Hematopoietic multipotent progenitor cell treated with erythropoietin and hydrocortisone succinate and interleukin-3 and kit ligand, for 15 days (in vitro differentiated cells): ENCODE results near the gene SLC4A7.
"Not testable (repeated sequence)": the region's sequence is repeated elsewhere in the genome, so short reads cannot be mapped to it uniquely, and the experiment has no call there.

Experiments used
- DNase-seq: peaks from one replicate; pipeline ENCODE4 v3.0.0-alpha.2; 2015; ENCODE audit warnings: low spot score

Gene SLC4A7

DNA sequence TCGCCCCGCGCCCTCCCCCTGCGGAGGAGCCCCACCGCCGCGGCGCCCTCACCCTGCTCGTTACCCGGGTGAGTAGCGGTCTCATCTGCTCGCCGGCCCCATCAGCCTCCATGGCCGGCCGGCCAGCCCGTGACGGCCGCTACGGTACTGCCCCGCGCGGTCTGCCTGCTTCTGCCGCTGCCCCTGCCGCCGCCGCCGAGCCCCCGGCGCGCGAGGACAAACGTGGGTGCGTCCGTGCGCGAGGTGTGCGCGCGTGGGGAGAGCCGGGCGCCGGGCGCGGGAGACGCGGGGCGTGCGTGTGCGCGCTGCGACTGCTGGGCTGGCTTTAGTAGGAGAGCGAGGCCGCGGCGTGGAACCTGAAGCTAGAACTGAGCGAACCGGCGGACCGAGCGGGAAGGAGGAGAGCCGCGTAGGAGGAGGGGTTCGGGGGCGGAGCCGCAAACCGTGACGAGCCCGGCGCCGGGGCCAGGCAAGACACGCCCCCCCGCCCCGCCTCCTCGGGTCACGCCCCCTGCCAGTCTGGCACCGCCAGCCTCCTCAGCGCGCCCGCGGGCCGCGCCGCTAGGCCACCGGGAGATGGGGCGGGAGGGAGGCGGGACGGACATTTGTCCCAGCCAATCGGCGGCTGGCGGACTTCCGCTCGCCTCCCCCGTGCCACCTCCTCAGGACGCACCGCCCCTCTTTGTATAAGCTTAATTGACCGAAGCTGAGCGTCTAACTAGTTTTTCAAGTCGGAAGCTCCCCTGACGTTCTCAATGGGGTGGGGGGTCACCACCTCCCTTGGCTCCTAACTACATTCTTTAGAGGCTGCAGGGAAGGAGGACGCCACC is at the start of gene SLC4A7:
Gene SLC4A7 (minus strand): TSS at position 370 of the 830 bp plus-strand sequence. CDS start 258 bp downstream, at position 112.
- peak; percentile 88 for DNase-seq

DNA sequence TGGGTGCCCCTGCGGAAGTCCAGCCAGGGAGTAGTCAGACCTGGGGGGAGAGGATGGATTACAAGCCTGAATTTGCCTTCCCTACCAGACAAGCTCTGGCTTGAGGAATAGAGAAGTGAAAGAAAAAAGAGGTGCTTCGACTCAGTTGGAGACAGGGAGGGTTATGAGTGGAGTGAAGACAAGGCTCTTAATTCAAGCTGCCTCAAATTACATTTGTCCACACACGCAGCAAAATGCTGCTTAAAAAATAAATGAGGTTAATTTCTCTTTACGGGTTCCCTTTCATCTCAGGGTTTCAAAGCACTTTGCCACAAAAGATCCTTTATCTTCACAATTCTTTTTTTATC is 49.0 kb upstream of the SLC4A7 start:
- DNase-seq = no peak

DNA sequence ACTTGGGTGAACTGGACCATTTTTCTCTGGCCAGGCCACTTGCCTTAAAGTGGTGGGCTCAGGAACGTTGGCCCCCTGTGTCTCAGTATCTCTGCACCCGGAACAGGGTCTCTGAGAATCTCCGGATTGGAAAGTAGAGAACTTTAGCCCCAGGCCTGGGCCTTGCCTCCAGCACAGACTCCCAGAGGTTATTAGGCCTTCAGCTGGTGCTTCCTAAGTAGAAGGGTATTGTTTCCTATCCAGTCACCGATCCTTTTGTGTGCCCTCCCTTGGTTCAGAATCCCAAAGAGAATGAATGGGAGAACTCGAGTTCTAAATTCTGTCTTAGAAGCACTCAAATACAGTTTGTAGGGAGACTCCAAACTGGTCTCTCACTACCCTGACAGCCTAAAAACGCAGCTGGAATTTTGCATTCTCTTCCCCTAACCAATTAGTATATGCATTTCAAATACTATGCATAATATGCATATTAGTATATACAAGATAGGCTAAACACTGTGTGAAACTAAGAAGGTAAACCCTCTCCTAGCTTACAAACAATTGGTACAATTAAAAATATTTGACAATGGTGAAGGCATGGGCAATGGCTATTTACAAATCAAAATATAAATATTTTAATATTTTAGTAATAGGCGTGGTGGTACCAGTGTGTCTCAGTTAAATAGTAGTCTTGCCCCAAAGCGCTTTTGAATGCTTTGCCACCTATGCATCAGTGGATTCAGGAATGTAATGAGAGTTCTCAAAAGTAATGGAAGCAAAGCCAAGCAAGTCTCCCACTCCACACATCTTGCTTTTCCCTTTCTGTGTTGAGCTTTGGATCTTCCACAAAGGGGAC is 48.5 kb upstream of the SLC4A7 start:
- no peak for DNase-seq

DNA sequence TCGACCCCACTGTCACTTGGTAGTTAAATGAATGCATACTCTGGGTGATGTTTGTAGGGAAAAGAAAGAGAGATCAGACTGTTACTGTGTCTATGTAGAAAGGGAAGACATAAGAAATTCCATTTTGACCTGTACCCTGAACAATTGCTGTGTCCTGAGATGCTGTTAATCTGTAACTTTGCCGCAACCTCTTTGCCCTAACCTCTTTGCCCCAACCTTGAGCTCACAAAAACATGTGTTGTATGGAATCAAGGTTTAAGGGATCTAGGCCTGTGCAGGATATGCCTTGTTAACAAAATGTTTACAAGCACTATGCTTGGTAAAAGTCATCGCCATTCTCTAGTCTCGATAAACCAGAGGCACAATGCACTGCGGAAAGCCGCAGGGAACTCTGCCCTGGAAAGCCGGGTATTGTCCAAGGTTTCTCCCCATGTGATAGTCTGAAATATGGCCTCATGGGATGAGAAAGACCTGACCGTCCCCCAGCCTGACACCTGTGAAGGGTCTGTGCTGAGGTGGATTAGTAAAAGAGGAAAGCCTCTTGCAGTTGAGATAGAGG is 47.1 kb upstream of the SLC4A7 start:
- DNase-seq = not testable (repeated sequence)

DNA sequence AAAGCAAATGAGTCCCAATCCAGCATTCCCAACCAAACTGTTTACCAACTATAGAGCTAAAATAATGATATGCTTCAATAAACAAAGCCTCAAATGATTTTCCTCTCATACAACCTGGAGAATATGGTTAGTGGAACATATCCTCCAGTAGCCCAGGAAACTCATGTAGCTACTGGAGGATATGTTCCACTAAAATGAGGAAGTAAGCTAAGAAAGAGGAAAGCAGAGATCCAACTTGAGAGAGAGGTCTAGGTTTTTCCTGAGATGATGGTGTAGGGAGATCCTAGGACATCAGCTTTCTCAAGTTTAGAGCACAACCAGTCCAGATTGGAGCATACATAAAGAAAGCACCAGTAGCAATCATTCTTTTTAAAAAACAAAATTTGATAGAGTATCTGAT is 44.6 kb upstream of the SLC4A7 start:
- no peak for DNase-seq

DNA sequence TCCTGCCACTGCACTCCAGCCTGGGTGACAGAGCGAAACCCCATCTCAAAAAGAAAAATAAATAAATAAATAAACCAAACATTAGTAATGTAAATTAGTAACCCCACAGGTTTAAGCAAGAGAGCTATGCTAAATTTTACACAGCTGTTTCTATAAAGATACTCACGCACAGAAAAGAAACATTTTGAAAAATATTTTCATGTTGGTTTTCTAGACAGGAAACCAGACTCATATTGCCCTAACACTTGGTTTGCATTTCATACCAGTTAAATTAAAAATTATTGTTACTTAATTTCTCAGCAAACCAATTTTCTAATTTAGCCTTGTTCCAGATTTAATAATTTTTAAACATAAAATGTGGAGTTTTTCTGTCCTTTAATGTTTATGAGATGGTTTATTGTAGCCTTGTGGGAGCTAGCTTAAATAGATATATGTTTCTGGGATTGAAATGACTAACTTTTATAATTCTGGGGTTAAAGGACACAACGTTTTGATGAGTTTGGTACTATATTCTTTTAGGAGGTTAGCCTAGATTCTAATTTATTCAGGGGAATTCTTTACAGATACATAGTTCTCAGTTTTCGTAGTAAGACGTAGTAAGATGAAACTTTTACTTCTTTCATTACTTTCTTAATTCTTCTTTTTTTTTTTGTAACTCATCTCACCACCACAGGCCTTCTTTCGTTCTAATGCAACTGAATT is 42.6 kb upstream of the SLC4A7 start:
- DNase-seq = no peak

DNA sequence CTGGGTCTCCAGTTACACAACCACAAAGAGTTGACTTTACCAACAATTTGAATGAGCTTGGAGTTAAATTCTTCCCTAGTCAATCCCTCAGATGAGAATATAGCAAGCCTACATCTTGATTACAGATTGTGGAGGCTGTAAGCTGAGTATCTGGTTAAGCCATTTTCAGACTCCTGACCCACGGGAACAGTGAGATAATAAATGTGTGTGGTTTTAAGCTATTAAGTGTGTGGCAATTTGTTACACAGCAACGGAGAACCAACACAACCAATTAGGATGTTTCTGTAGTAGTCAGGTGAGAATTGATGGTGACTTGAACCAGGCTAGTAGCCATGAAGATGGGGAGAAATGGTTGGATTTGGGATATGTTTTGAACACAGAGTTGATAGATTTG is 37.7 kb upstream of the SLC4A7 start:
- DNase-seq = no peak

DNA sequence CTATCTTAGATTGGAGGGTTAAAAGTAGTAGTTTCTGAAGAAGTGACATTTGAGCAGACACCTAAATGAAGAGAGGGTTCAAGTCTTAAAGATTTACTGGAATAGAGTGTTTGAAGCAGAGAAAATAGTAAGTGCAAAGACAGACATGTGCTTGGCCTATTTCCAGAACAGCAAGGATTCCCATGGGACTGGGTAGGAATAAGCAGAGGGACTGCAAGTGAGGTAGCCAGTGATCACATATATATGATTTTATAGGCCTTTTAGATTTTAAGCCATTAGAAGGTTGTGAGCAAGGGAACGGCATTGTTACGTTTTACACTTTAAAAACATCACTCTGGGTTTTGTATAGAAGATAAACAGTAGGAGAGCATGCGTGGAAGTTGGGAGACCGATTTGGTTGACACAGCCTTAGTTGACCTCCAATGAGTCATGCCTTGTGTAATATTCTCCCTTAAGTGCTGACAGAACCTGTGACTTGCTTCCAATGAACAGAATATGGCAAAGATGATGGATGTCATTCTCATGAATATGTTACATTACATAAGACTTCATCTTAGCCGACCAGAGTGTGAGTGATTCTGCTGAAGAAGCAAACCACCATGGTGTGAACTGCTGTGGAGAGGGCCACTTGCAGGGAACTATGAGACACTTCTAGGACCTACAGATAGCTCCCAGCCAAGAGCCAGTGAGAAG is 37.1 kb upstream of the SLC4A7 start:
- DNase-seq = no peak

DNA sequence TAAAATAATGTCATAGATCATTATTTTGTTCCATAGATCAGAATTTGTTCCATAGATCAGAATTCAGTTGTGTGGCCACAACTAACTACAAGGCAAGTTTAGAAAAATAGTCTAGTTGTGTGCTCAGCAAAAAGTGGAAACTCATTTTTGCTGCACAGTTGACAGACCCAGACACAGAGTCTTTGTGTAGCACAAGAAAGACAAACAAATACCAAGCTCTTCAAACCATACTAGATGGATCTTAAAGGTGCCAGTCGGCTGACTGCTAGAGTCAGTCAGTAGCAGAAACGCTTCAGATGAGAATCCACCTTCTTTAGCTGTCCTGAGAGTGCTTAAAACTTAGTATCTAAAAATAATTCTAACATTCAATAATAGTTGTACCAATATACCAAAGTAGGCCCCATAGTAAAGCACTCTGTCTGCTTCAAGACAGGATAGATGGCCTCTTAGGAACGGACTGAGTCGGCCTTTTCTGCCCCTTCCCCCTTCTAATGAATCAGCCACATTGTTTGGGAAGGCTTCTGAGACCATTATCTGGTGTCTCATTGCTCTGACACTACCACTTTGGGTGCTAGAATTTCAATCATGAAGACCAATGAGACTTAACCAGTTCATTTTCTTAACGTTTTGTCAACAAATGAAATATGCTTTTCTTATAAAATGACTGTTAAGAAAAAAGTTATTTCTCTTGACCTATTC is 27.7 kb upstream of the SLC4A7 start:
- no peak for DNase-seq

DNA sequence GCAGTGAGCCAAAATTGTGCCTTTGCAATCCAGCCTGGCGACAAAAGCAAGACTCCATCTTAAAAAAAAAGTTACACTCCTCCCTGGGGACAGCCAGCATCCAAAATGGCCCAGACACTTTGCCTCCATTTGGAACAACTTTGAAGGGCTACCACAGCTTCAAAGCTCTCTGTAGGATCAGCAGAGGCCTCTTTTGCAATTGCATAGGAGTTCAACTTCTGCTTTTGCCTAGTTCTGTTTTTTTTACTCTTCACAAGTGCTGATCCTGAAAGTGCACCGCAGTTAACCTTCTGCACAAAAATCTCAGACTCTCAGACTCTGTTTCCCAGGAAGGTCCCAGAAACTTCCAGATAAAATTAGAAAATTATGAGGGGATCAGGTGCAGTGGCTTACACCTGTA is 25.2 kb upstream of the SLC4A7 start:
- DNase-seq = no peak

DNA sequence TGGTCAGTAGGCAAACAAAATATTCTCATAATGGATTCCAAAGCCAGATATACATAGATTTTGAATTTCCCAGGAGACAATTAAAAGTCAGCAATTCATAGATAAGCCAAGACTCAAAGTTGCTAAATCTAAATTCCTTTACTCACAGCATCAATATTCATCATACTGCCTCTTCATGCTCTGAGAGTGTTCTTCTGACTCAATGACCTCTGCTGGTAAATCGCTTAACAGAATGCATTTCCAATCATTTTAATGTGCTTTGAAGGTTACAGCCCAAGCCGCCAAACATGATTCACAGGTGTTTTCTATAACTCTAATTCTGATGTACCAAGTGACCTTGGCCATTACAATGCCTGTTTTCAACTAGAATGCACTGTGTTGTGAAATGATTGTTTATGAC is 24.2 kb upstream of the SLC4A7 start:
- no peak for DNase-seq

DNA sequence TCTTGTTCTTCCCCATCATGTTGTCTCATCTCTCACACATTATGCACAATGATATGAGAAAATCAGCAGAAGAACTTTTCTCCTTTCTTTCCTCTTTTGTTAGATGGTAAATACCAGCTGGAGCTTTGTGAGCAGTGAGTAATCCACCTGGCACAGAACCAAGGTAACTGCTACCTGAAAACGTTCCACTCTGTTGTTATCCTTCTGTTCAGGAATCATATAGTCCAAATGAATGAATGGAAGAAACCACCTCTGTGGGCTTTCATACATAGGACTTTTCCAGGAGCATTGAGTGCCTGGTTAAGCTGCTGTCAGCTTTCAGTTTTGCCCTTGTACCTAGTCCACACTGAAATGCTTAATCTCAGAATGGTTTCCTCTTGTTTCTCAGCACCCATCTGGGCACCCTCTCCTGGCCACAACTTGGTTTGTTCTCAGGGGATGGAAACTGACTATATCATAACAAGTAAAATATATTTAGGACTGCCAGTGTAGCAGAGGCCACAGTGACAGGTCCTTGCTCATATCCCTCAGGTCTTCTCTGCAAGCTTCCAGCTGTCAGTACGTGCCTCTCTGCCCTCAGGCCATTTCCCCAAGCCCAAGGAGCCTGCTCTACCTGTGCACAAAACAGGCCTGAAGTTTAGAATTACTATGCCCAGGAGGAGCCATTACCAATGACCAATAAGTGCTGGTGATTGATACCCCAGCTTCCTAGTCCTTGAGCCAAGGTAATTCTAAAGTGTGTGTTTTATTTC is 23.5 kb upstream of the SLC4A7 start:
- DNase-seq = no peak

DNA sequence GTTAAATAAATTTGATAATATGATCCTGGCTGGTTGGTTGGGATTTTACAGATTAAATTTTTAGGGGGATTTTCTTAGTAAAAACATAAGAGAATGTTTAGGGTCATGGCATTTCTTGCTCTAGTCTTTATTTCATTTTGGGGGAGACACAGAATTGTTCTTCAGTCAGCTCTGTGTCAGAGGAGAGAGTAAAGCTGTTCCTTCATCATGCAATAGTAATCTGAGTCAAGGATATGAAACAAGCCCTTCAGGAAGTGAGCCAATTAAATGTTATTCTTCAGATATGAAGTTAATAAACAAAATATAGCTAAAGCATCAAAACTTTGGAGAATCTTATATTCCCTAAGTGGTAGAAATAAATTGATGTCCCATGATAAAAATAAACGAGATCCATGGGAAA is 22.9 kb upstream of the SLC4A7 start:
- DNase-seq = no peak

DNA sequence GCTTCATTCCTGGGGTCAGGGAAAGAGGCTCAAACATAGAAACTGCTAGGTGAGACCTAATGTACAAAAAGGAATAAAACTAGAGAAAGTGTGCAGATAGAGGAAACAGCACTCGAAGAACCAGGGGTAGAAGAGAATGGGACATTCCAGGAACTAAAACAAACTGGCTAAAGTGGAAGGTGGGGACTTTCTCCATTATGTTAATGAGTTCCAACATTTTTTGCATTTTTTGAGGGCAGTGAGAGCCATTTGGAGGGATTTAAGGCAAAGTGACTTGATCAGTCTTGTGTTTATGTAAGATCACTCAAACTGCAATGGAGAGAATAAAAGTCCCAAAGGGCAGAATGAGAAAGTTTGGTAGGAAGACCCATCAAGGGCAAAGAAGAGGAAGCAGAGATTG is 20.6 kb upstream of the SLC4A7 start:
- no peak for DNase-seq

DNA sequence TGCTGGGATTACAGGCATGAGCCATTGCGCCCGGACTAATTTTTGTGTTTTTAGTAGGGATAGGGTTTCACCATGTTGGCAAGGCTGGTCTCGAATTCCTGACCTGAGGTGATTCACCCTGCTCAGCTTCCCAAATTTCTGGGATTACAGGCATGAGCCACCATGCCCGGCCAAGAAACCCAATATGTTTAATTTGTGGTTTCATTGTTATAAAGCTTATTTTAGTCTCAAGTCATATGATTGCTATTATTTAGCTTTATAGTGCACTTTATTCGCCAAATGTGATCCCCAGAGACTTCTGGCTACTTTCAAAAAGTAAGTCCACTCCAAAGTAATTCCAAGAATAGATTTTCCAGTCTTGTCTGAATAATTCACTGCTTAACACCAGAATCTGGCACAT is 19.3 kb upstream of the SLC4A7 start:
- no peak for DNase-seq

DNA sequence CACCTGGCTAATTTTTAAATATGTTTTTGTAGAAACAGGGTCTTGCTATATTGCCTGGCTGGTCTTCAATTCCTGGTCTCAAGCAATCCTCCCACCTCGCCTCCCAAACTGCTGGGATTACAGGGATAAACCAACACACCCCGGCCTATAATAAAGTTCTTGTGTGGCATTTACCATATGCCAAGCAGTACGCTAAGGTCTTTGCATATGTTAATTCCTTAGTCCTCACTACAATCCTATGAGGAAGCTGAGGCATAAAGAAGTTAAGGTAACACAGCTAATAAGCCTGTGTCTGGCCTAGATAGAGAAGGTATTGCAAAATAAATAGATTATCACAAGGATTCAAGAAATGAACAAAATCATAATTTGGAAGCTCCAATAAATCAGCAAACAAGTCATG is 17.6 kb upstream of the SLC4A7 start:
- no peak for DNase-seq

DNA sequence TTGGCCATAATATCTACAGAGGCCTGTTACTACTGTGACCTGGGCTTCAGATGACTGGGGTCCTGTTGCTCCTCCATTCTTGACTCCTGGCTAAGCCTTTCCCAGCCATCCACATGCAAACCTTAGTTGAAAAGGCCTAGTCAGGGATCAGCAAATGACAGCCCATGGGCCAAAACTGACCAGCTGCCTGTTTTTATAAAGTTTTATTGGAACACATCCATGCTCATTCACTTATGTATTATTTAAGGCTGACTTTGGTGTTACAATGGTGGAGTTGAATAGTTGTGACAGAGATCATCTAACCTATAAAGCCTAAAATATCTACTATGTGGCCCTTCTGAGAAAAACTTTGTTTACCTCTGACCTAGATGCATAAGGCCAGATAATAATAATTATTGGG is 16.8 kb upstream of the SLC4A7 start:
- DNase-seq = no peak

DNA sequence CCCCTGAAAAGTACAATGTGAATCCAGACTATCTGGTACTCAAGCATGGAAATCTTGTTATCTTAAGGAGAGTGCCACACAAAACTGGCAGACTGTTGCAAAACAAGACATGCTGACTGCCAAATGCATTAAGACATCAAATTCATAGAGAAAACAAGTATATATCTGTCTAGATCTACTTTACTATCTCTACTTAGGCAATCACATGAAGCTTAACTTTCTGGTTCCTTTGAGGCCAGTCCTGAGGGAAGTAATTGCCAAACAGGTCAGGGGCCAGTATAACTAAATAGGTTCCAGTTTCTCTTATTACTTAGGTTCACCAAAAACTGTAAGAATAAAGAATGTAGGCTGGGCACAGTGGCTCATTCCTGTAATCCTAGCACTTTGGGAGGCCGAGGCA is 15.9 kb upstream of the SLC4A7 start:
- no peak for DNase-seq

DNA sequence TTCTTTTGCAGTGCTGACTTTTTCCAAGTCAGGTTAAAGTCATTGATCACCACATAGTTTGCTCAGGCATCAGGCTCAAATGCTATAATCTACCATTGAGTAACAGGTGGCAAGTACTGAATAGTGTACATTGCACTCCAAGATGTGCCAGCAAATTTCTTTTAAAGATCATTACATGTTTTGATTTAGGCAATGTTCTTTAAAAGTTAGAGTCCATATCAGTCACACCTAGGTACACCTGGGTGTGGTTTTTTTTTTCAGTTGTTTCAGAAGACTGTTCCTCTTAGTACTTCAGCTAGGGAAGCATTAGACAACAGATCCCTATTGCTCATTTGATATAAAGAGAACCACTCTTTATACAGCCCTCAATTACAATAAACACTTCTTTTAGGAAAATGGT is 10.6 kb upstream of the SLC4A7 start:
- DNase-seq = no peak

DNA sequence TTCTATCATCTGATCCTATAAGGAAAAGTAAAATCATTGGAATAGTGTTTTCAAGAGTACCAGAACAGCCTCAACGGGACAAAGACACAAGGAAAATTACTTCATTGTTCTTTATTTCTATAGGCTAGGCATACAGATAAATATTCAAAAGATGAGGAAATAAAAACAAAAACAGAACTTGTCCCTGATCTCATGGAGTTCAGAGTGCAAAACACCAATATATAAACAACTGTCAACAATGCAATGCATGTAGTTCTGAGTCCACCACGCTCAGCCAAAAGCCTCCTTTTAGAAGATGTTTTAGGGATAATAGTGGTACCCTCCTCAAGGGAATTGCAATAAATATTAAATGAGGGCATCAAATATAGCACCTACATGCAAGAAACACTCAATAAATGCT is 4.6 kb upstream of the SLC4A7 start:
- DNase-seq = no peak

DNA sequence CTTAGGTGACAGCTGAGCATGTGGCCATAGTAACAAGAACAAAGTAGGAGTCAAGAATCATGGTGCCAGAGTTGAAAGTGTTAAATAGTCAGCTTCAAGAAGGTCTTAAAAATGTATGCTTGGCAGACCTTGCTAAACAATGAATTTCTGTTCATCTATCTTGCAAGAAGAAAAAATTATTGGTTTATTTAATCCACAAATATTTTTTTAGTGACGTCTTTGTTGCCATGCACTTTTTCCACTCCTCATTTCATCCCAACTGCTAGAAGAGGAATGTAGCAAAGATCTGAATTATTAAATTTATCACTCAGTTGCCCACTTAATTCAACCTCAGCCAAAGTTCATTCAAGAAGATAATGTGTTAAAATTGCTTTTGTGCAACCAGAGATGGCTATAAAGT is 3.2 kb upstream of the SLC4A7 start:
- DNase-seq = no peak
